Measurements from ENCODE around the gene ALB. TPM values are rescaled to one million over a fixed set of nuclear protein-coding genes. Genes with fewer than 3 reads are reported as not detected.

Gene ALB
- total and polyA plus RNA-seq, 4 experiments from 2014 or later: not detected

Other genes with a start within 250 kb of the ALB start
- gene ANKRD17, start 145.5 kb upstream of the ALB start, total RNA-seq: 10 to 100 TPM; 58.4 to 58.7 TPM
- 10 to 100 TPM in 1 of 2 donors, 1 to 10 TPM in 1; 7.9 to 15.8 TPM for gene ANKRD17, start 145.5 kb upstream of the ALB start, polyA plus RNA-seq
- not detected for gene AFP, start 31.9 kb downstream of the ALB start, total RNA-seq
- gene AFP, start 31.9 kb downstream of the ALB start, polyA plus RNA-seq: not detected
- not detected for gene AFM, start 77.5 kb downstream of the ALB start, total RNA-seq
- gene AFM, start 77.5 kb downstream of the ALB start, polyA plus RNA-seq: not detected
- under 1 TPM; 0.81 to 0.89 TPM for gene RASSF6, start 216.1 kb downstream of the ALB start, total RNA-seq
- 1 to 10 TPM; 1.2 to 2.2 TPM for gene RASSF6, start 216.1 kb downstream of the ALB start, polyA plus RNA-seq

Measured in CD4-positive, alpha-beta memory T cell (primary cell).